ENCODE measurements around the gene NEK3. TPM values are rescaled to one million over a fixed set of nuclear protein-coding genes. Genes with fewer than 3 reads are reported as not detected.

Gene NEK3
- polyA plus RNA-seq, 3 donors = 5.7 to 13.7 (median 6.1) TPM

DNA sequence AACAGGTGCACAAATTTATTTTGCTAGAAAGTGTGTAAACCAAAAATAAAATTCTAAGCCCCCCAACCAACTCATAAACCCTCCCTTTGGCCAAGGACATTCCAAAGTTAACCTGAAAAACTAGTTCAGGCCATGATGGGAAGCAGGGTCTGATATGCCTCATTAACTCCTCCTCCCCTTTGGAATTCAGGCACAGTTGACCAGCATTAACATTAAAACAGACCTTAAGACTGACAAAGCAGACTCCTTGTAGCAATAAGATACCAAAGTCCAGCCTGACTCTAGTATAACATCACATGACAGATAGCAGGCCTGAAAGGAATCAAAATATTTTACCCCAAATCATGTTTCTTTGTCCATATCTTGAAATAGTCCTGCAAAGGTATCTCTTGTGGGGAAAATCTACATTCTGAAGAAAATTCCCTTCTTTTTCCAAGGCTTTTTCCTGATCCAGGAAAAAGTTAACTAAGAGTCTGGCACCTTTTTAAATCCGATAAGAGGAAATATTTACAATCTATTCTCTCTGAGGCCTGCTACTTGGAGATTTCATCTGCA lies 50.2 kb downstream of the NEK3 start:
- TF ChIP-seq, protein P1, sequence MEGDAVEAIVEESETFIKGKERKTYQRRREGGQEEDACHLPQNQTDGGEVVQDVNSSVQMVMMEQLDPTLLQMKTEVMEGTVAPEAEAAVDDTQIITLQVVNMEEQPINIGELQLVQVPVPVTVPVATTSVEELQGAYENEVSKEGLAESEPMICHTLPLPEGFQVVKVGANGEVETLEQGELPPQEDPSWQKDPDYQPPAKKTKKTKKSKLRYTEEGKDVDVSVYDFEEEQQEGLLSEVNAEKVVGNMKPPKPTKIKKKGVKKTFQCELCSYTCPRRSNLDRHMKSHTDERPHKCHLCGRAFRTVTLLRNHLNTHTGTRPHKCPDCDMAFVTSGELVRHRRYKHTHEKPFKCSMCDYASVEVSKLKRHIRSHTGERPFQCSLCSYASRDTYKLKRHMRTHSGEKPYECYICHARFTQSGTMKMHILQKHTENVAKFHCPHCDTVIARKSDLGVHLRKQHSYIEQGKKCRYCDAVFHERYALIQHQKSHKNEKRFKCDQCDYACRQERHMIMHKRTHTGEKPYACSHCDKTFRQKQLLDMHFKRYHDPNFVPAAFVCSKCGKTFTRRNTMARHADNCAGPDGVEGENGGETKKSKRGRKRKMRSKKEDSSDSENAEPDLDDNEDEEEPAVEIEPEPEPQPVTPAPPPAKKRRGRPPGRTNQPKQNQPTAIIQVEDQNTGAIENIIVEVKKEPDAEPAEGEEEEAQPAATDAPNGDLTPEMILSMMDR (IDR thresholded peaks at IDR 0.05) = no peak
- no peaks in the 10 kb centered on the region for H3K36me3 ChIP-seq (replicated peaks in 1 of 2; ENCODE audit: control insufficient read depth in 1 of 2, insufficient read depth in 2 of 2, low read length in 2 of 2)
- H2AFZ ChIP-seq (ENCODE audit: insufficient read depth, low read depth, low read length, poor library complexity, severe bottlenecking) = no peak overlapping the region
- Mint-ChIP-seq H3K4me3 (no peak overlapping the region), H3K27me3 (ENCODE audit: low read depth in 3 of 3) (peaks cover 0 to 6% (median 2%) of the 10 kb centered on the region in 3 donors), H3K4me1 (no peaks in the 10 kb centered on the region), H3K36me3 (no peaks in the 10 kb centered on the region), H3K9me3 (no peaks in the 10 kb centered on the region), H3K27ac (no peak overlapping the region)
- DNase-seq = no peak
- WGBS (ENCODE audit: insufficient coverage) = 100% methylated on average over 1 of the region's 1 CpG
- H3K27ac ChIP-seq (ENCODE audit: low read depth in 1 of 2, low read length in 2 of 2) = no peak overlapping the region
- no peaks in the 10 kb centered on the region for H3K79me2 ChIP-seq (ENCODE audit: insufficient read depth, low read length)
- H3K4me3 ChIP-seq (replicated peaks in 1 of 3; ENCODE audit: low read depth in 2 of 3, low read length in 3 of 3) = no peak overlapping the region
- H4K20me1 ChIP-seq (ENCODE audit: insufficient read depth, low read length) = no peaks in the 10 kb centered on the region
- no peaks in the 10 kb centered on the region for H3K9me3 ChIP-seq (replicated peaks in 1 of 2; ENCODE audit: control insufficient read depth in 1 of 2, insufficient read depth in 1 of 2, low read length in 2 of 2)
- no peaks in the 10 kb centered on the region for H3K4me1 ChIP-seq (ENCODE audit: control insufficient read depth in 1 of 2, insufficient read depth in 2 of 2, low read length in 2 of 2)
- intact Hi-C loops (cut with micrococcal nuclease) = no loop called here
- no peak overlapping the region for H3K9ac ChIP-seq (ENCODE audit: insufficient read depth, low read length, poor library complexity, severe bottlenecking)
- no peaks in the 10 kb centered on the region for H3K27me3 ChIP-seq (ENCODE audit: control insufficient read depth in 2 of 2, insufficient read depth in 2 of 2, low read length in 2 of 2)
- H3K4me2 ChIP-seq (replicated peaks; ENCODE audit: extremely low read depth, low read length, poor library complexity, severe bottlenecking) = no peak overlapping the region

GRCh38 chr13:52105841-52106240 lies 53.6 kb downstream of the NEK3 start:
- no peaks in the 10 kb centered on the region for H3K36me3 ChIP-seq (replicated peaks in 1 of 2; ENCODE audit: control insufficient read depth in 1 of 2, insufficient read depth in 2 of 2, low read length in 2 of 2)
- no peaks in the 10 kb centered on the region for H3K27me3 Mint-ChIP-seq (ENCODE audit: low read depth in 3 of 3)
- H2AFZ ChIP-seq (ENCODE audit: insufficient read depth, low read depth, low read length, poor library complexity, severe bottlenecking) = no peak overlapping the region
- no peak overlapping the region for H3K27ac Mint-ChIP-seq
- no peak overlapping the region for H3K4me3 ChIP-seq (replicated peaks in 1 of 3; ENCODE audit: low read depth in 2 of 3, low read length in 3 of 3)
- intact Hi-C loops (cut with micrococcal nuclease) = no loop called here
- DNase-seq = no peak
- no peak overlapping the region for H3K4me2 ChIP-seq (replicated peaks; ENCODE audit: extremely low read depth, low read length, poor library complexity, severe bottlenecking)
- no peaks in the 10 kb centered on the region for H3K36me3 Mint-ChIP-seq
- H3K79me2 ChIP-seq (ENCODE audit: insufficient read depth, low read length) = no peaks in the 10 kb centered on the region
- H3K4me3 Mint-ChIP-seq = no peak overlapping the region
- no peaks in the 10 kb centered on the region for H3K9me3 Mint-ChIP-seq
- no peaks in the 10 kb centered on the region for H3K4me1 Mint-ChIP-seq
- H3K27ac ChIP-seq (ENCODE audit: low read depth in 1 of 2, low read length in 2 of 2) = no peak overlapping the region
- H4K20me1 ChIP-seq (ENCODE audit: insufficient read depth, low read length) = no peaks in the 10 kb centered on the region
- H3K27me3 ChIP-seq (ENCODE audit: control insufficient read depth in 2 of 2, insufficient read depth in 2 of 2, low read length in 2 of 2) = no peaks in the 10 kb centered on the region
- TF ChIP-seq, protein P1 (IDR thresholded peaks at IDR 0.05) = no peak
- no peak overlapping the region for H3K9ac ChIP-seq (ENCODE audit: insufficient read depth, low read length, poor library complexity, severe bottlenecking)
- no CpG with 5 or more reads among the region's 1 CpG for WGBS (ENCODE audit: insufficient coverage)
- H3K4me1 ChIP-seq (ENCODE audit: control insufficient read depth in 1 of 2, insufficient read depth in 2 of 2, low read length in 2 of 2) = no peaks in the 10 kb centered on the region
- H3K9me3 ChIP-seq (replicated peaks in 1 of 2; ENCODE audit: control insufficient read depth in 1 of 2, insufficient read depth in 1 of 2, low read length in 2 of 2) = no peaks in the 10 kb centered on the region

Data from CD14-positive monocyte (primary cell).